GM18526 (cell line): ENCODE results near the gene FAM240B.

Experiments used
- POLR2A ChIP-seq: IDR thresholded peaks from 3 replicates; pipeline ENCODE4 v1.6.1; 2011; ENCODE audit not compliant: insufficient read length; ENCODE audit errors: extremely low read depth

FAM240B gene

DNA sequence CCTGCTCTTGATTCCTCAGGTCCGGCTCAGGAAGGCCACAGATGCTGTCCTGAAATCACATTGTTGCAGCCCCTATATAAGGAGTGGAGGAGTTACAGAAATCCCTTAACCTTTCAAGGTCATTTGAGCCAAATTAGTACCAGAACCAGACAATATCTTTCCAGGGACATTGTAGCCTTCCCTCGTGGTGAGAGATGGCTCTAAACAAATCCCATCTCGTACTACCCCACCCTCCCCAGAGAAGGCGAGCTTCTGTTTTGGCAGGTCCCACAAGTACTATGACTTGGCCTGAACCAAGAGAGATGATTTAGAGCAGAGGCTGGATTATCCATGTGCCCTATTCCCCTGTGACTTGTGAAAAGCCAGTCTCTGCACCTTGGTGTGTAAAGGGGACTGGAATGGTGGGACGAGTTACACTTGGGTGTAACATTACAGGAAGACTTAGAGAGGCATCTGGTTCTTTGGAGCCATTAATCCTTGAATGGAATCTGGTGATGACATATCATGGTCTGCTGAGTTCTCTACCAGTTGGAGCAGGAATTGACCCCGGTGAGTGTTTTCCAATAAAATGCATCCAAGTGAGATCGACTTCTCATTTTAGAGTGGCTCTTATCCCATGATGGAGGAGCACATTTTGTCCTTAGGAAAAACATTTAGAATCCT, at the start of gene FAM240B:
FAM240B (minus strand) TSS at position 51 of the 663 bp plus-strand sequence. CDS start 16,134 bp downstream, outside the sequence.
- TF ChIP-seq POLR2A: no peak

- no peak for TF ChIP-seq POLR2A
These were observed 48.4 kb upstream of the FAM240B start for GRCh38 chr9:38768351-38768761.

DNA sequence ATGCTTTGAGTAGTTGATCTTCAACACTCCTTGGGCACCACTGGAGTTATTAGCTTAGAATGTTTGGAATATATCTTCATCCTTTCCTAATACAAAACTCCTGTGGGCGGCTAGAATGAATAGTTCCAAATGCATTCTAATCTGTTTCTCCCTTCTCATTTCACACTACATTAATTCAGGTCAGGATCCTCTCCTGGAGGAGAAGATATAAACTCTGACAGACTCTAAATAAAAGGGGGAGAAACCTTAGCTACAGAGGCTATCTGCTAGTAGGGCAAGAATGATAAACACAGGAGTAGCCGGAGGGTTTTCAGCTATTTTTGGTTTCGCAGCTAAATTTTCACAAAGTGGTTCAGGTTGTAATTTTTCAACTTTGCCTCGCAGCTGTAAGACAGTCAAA, 45.2 kb upstream of the FAM240B start:
- TF ChIP-seq POLR2A: no peak

DNA sequence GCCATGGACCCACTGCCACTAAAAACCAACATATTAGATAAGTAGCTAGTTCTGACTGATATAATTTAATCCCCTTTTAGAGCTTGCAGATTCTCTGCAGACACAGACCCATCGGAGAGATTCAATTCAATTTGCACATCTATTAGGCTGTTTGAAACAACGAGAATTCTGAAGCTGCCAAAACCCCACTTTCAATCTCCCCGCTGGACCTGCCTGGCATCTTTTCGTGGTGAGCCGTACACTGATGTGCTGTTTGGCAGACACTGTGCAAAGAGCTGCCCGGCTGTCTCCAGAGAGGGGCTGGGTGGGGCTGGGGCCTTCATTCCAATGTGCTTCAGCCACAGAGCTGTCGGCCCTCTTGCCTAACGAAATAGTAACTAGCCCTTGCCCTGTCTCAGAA, 42.1 kb upstream of the FAM240B start:
- TF ChIP-seq POLR2A: no peak

GRCh38 chr9:38761339-38761738, 41.4 kb upstream of the FAM240B start:
- TF ChIP-seq POLR2A: no peak

DNA sequence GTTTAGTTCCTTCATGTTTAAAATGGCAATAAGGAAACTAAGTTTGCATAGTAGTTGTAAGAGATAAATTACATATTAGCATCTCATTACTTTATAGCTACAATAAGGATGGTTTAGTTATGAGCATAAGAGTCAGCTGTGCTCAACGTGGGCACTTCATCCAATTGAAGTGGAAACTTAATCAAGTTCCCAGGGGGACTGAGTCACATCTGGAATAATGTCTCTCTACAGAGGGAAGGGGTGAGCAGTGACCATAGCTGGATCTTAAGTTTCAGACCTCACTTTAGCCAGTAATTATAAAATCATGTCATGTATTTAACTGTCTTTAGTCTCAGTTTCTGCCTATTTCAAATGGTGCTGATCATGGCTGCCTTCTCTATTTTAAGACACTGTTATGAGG, 36.8 kb upstream of the FAM240B start:
- no peak for TF ChIP-seq POLR2A

- no peak for TF ChIP-seq POLR2A
These were observed 28.0 kb upstream of the FAM240B start for GRCh38 chr9:38747941-38748340.

- TF ChIP-seq POLR2A: no peak
These were observed 27.1 kb upstream of the FAM240B start for GRCh38 chr9:38747067-38747466.

GRCh38 chr9:38746303-38746702, 26.4 kb upstream of the FAM240B start:
- TF ChIP-seq POLR2A: no peak

DNA sequence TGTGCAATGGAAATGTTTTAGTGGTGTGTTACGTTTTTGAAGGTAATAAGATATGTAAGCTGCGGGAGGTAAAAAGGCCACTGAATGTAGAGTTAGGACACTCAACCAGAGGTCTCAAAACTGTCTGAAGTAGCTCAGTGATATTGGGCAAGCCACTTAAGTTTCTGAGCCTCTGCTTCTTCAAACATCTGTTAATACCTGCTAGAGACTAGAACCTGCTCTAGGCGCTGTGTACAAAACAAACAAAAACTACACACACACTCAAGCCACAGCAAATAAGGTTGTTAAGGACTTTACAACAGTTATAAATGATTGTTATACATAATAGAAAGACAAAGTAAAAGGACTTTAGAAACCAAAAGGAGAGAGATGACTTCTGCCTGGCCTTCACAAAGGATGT, 24.6 kb upstream of the FAM240B start:
- no peak for TF ChIP-seq POLR2A

DNA sequence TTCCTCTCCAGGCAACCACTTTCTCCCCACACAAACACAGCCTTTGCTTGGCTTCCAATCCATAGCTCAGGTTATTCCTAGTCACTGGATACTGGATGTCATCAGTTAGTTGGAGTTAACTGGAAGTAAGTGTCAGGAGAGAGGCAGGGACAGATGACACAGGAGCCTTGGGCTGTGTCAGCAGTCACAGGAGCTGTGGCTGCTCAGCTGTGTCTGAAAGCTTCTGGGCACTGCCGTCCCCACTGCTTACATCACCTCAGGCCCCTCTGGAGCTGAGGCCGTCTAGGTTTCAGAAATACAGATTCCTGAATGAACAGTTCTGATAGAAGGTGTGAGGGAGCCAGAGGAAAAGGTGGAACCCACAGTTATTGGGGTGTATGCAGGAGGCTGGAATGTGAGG, 17.3 kb upstream of the FAM240B start:
- no peak for TF ChIP-seq POLR2A

DNA sequence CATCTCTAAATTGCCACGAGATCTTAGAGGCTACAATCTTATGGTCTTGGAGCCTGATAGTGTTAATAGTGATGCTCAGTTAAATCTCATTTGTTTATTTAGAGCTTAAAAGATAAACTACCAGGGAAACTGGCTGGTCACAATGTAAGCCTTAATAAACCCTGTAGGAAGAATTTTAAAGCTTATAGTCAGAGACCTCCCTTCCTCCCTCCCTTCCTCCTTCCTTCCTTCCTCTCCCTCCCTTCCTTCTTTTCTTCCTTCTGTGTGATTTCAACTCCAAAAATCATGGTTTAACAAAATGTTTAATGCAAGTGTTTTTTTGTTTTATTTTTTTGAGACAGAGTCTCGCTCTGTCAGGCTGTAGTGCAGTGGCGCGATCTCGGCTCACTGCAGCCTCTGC, 14.9 kb upstream of the FAM240B start:
- TF ChIP-seq POLR2A: no peak

- no peak for TF ChIP-seq POLR2A
These were observed 13.6 kb upstream of the FAM240B start for GRCh38 chr9:38733503-38733902.

DNA sequence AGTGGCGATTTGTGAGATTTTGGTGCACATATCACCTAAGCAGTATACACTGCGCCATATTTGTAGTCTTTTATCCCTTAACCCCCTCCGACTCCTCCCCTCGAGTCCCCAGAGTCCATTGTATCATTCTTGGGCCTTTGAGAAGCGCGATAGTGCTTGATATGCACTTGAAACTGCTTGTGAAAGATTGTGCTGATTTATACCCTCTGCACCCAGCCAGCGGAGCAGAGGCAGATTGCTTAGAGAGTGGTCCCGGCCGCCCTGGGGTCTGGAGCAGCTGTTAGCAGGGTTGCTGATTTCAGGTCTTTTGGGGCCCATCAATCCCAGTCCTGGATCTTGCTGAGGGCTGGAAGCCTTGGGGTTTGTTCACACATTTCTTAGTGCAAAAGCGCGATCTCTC, 13.0 kb upstream of the FAM240B start:
- no peak for TF ChIP-seq POLR2A

DNA sequence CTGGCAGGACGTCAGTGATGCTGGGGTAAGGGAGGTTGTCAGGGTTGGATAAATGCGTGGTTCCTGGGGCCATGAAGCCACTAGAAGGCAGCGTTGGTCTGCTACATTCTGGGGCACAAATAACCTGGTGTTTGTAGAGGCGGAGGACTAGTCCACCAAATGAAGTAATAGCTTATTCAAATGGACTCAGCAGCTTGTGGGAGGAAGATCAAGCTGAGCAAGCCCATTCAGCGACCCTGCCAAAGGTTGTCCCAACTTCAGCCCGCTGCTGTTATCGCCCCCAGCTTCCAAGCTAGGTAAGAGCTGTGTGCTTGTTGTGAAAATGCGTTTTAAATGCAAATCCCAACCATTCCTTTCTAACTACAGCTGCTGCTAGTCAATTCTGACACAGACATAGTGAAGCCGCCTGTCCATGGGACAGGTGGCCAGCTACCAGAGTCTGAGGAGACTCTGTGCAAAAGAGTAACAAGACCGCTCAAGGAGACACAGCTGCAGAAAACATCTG, 7.6 kb upstream of the FAM240B start:
- no peak for TF ChIP-seq POLR2A

DNA sequence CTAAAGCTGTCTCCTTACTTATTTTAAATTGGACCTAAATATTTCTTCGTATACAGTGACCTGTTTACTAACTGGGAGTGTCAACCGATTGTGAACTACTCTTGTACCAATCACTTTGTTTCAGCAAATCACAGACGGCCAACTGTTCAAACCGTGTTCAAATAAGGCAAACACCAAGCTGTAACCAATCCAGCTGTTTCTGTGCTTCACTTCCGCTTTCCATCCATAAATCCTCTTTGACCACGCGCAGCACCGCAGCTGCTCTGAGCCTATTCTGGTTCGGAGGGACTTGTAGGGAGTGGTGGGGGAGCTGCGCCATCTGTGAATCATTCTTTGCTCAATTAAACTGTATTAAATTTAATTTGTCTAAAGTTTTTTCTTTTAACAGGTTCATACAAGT, 4.8 kb upstream of the FAM240B start:
- TF ChIP-seq POLR2A: no peak

GRCh38 chr9:38718148-38718547, 1.8 kb downstream of the FAM240B start:
- TF ChIP-seq POLR2A: no peak
